ENCODE results near the gene IL11RA. TPM values are rescaled to one million over a fixed set of nuclear protein-coding genes. Genes with fewer than 3 reads are reported as not detected.
"Not testable (repeated sequence)": the region's sequence is repeated elsewhere in the genome, so short reads cannot be mapped to it uniquely, and the experiment has no call there.

IL11RA gene
- total and polyA plus RNA-seq, 5 donors from 2014 or later: 7.3 to 228 (median 10.9) TPM

GRCh38 chr9:34633851-34634550, 18.0 kb upstream of the IL11RA start:
- peaks cover 9 to 54% (median 22%) of the 10 kb centered on the region in 4 donors for H3K4me1 Mint-ChIP-seq
- peaks cover 0 to 2% (median 0%) of the 10 kb centered on the region in 7 donors for H3K9me3 Mint-ChIP-seq
- peak overlapping the region in 1 of 3 donors; percentile 57 for H3K27ac Mint-ChIP-seq

GRCh38 chr9:34634551-34635248, 17.3 kb upstream of the IL11RA start:
- Mint-ChIP-seq H3K36me3 (peaks cover 4% of the 10 kb centered on the region), H3K4me3 (peak overlapping the region in 3 of 4 donors; percentile 18 to 73 (median 53)), H3K27me3 (peaks cover 6% of the 10 kb centered on the region), H3K4me1 (peaks cover 9 to 49% (median 22%) of the 10 kb centered on the region in 4 donors), H3K9me3 (peaks cover 0 to 2% (median 0%) of the 10 kb centered on the region in 7 donors), H3K27ac (peak overlapping the region in 1 of 3 donors; percentile 20)
- peaks cover 6% of the 10 kb centered on the region for H3K27me3 ChIP-seq (ENCODE audit: control insufficient read depth, insufficient read depth, low read length)
- no peak for DNase-seq
- H3K9me3 ChIP-seq (ENCODE audit: control insufficient read depth in 2 of 2, low read length in 2 of 2): no peaks in the 10 kb centered on the region
- H3K4me3 ChIP-seq (ENCODE audit: low read depth, low read length): no peak overlapping the region
- H3K4me1 ChIP-seq (ENCODE audit: control insufficient read depth, insufficient read depth, low read length, poor library complexity, severe bottlenecking): peaks cover 30% of the 10 kb centered on the region
- no peak for ATAC-seq (ENCODE audit: low read depth in 2 of 2)
- no peaks in the 10 kb centered on the region for H3K36me3 ChIP-seq (ENCODE audit: control insufficient read depth, insufficient read depth, low read length)
- no peak overlapping the region for H3K27ac ChIP-seq (ENCODE audit: insufficient read depth, low read length, poor library complexity, severe bottlenecking)

More at GRCh38 chr9:34633851-34634550, 18.0 kb upstream of the IL11RA start:
- no peak overlapping the region for H3K4me3 ChIP-seq (ENCODE audit: low read depth, low read length)
- H3K4me1 ChIP-seq (ENCODE audit: control insufficient read depth, insufficient read depth, low read length, poor library complexity, severe bottlenecking): peaks cover 35% of the 10 kb centered on the region
- ATAC-seq (ENCODE audit: low read depth in 2 of 2): peak; percentile 24 to 32
- DNase-seq: peak; percentile 65 to 78 (median 71)
- H3K27ac ChIP-seq (ENCODE audit: insufficient read depth, low read length, poor library complexity, severe bottlenecking): no peak overlapping the region
- no peaks in the 10 kb centered on the region for H3K36me3 ChIP-seq (ENCODE audit: control insufficient read depth, insufficient read depth, low read length)
- H3K9me3 ChIP-seq (ENCODE audit: control insufficient read depth in 2 of 2, low read length in 2 of 2): no peaks in the 10 kb centered on the region
- peaks cover 11% of the 10 kb centered on the region for H3K27me3 ChIP-seq (ENCODE audit: control insufficient read depth, insufficient read depth, low read length)
- Mint-ChIP-seq H3K36me3 (peaks cover 4% of the 10 kb centered on the region), H3K4me3 (peak overlapping the region; percentile 16 to 73 (median 42)), H3K27me3 (peaks cover 13% of the 10 kb centered on the region)

GRCh38 chr9:34635556-34635955, 16.4 kb upstream of the IL11RA start:
- Histone ChIP-seq H3K27me3 (ENCODE audit: control insufficient read depth, insufficient read depth, low read length) (no peaks in the 10 kb centered on the region), H3K27ac (ENCODE audit: insufficient read depth, low read length, poor library complexity, severe bottlenecking) (no peak overlapping the region), H3K4me1 (ENCODE audit: control insufficient read depth, insufficient read depth, low read length, poor library complexity, severe bottlenecking) (peaks cover 30% of the 10 kb centered on the region), H3K9me3 (ENCODE audit: control insufficient read depth in 2 of 2, low read length in 2 of 2) (no peaks in the 10 kb centered on the region), H3K36me3 (ENCODE audit: control insufficient read depth, insufficient read depth, low read length) (no peaks in the 10 kb centered on the region), H3K4me3 (ENCODE audit: low read depth, low read length) (no peak overlapping the region)
- no peaks in the 10 kb centered on the region for H3K27me3 Mint-ChIP-seq
- no peak for ATAC-seq (ENCODE audit: low read depth in 2 of 2)
- peak overlapping the region in 3 of 4 donors; percentile 57 to 85 (median 70) for H3K4me3 Mint-ChIP-seq
- H3K4me1 Mint-ChIP-seq: peaks cover 9 to 49% (median 22%) of the 10 kb centered on the region in 4 donors
- peaks cover 4% of the 10 kb centered on the region for H3K36me3 Mint-ChIP-seq
- no peak for DNase-seq
- H3K27ac Mint-ChIP-seq: peak overlapping the region in 1 of 3 donors; percentile 71
- peaks cover 0 to under 1% (median 0%) of the 10 kb centered on the region in 7 donors for H3K9me3 Mint-ChIP-seq

GRCh38 chr9:34636791-34637355, 15.1 kb upstream of the IL11RA start:
- peaks cover 30% of the 10 kb centered on the region for H3K4me1 ChIP-seq (ENCODE audit: control insufficient read depth, insufficient read depth, low read length, poor library complexity, severe bottlenecking)
- peak in 1 of 2 donors; percentile 3 for ATAC-seq (ENCODE audit: low read depth in 2 of 2)
- peak overlapping the region; percentile 76 to 92 (median 86) for H3K27ac Mint-ChIP-seq
- peak overlapping the region; percentile 74 for H3K27ac ChIP-seq (ENCODE audit: insufficient read depth, low read length, poor library complexity, severe bottlenecking)
- H3K4me3 ChIP-seq (ENCODE audit: low read depth, low read length): peak overlapping the region; percentile 62
- peaks cover 4% of the 10 kb centered on the region for H3K36me3 Mint-ChIP-seq
- H3K9me3 ChIP-seq (ENCODE audit: control insufficient read depth in 2 of 2, low read length in 2 of 2): no peaks in the 10 kb centered on the region
- peaks cover 9 to 49% (median 22%) of the 10 kb centered on the region in 4 donors for H3K4me1 Mint-ChIP-seq
- no peaks in the 10 kb centered on the region for H3K27me3 ChIP-seq (ENCODE audit: control insufficient read depth, insufficient read depth, low read length)
- no peaks in the 10 kb centered on the region for H3K27me3 Mint-ChIP-seq
- H3K4me3 Mint-ChIP-seq: peak overlapping the region; percentile 91 to 98 (median 94)
- DNase-seq: peak in 1 of 3 donors; percentile 25
- H3K36me3 ChIP-seq (ENCODE audit: control insufficient read depth, insufficient read depth, low read length): no peaks in the 10 kb centered on the region
- H3K9me3 Mint-ChIP-seq: no peaks in the 10 kb centered on the region

- peak within 1 kb of the TSS; percentile 78 for H3K4me3 ChIP-seq (ENCODE audit: low read depth, low read length)
- no peaks in the 10 kb centered on the region for H3K9me3 ChIP-seq (ENCODE audit: control insufficient read depth in 2 of 2, low read length in 2 of 2)
- peaks cover 30% of the 10 kb centered on the region for H3K4me1 ChIP-seq (ENCODE audit: control insufficient read depth, insufficient read depth, low read length, poor library complexity, severe bottlenecking)
- H3K27me3 ChIP-seq (ENCODE audit: control insufficient read depth, insufficient read depth, low read length): no peaks in the 10 kb centered on the region
- no peaks in the 10 kb centered on the region for H3K27me3 Mint-ChIP-seq
- peak within 1 kb of the TSS; percentile 93 to 99 (median 97) for H3K27ac Mint-ChIP-seq
- peak within 1 kb of the TSS; percentile 74 for H3K27ac ChIP-seq (ENCODE audit: insufficient read depth, low read length, poor library complexity, severe bottlenecking)
- H3K4me3 Mint-ChIP-seq: peak within 1 kb of the TSS; percentile 91 to 98 (median 94)
- peaks cover 9 to 48% (median 21%) of the 10 kb centered on the region in 4 donors for H3K4me1 Mint-ChIP-seq
- H3K9me3 Mint-ChIP-seq: no peaks in the 10 kb centered on the region
- DNase-seq: peak; percentile 90 to 96 (median 96)
- H3K36me3 Mint-ChIP-seq: peaks cover 4% of the 10 kb centered on the region
- no peaks in the 10 kb centered on the region for H3K36me3 ChIP-seq (ENCODE audit: control insufficient read depth, insufficient read depth, low read length)
- peak; percentile 92 to 94 for ATAC-seq (ENCODE audit: low read depth in 2 of 2)
These were observed 14.4 kb upstream of the IL11RA start, which contains the start of gene SIGMAR1 for GRCh38 chr9:34637356-34638137. Gene SIGMAR1 (minus strand): TSS chr9:34637787. CDS start chr9:34637697, 90 bp downstream.

- peak overlapping the region; percentile 74 for H3K27ac ChIP-seq (ENCODE audit: insufficient read depth, low read length, poor library complexity, severe bottlenecking)
- no peaks in the 10 kb centered on the region for H3K9me3 Mint-ChIP-seq
- DNase-seq: no peak
- peaks cover 4% of the 10 kb centered on the region for H3K36me3 Mint-ChIP-seq
- peaks cover 30% of the 10 kb centered on the region for H3K4me1 ChIP-seq (ENCODE audit: control insufficient read depth, insufficient read depth, low read length, poor library complexity, severe bottlenecking)
- peak overlapping the region; percentile 93 to 99 (median 97) for H3K27ac Mint-ChIP-seq
- H3K9me3 ChIP-seq (ENCODE audit: control insufficient read depth in 2 of 2, low read length in 2 of 2): no peaks in the 10 kb centered on the region
- no peaks in the 10 kb centered on the region for H3K36me3 ChIP-seq (ENCODE audit: control insufficient read depth, insufficient read depth, low read length)
- ATAC-seq (ENCODE audit: low read depth in 2 of 2): no peak
- H3K27me3 ChIP-seq (ENCODE audit: control insufficient read depth, insufficient read depth, low read length): no peaks in the 10 kb centered on the region
- H3K4me3 Mint-ChIP-seq: peak overlapping the region; percentile 91 to 98 (median 94)
- peak overlapping the region; percentile 78 for H3K4me3 ChIP-seq (ENCODE audit: low read depth, low read length)
- H3K4me1 Mint-ChIP-seq: peaks cover 9 to 46% (median 19%) of the 10 kb centered on the region in 4 donors
- no peaks in the 10 kb centered on the region for H3K27me3 Mint-ChIP-seq
These were observed 13.9 kb upstream of the IL11RA start for GRCh38 chr9:34638138-34638445.

- H3K36me3 Mint-ChIP-seq; H3K27ac ChIP-seq (ENCODE audit: insufficient read depth, low read length, poor library complexity, severe bottlenecking); H3K27ac Mint-ChIP-seq; H3K27me3 ChIP-seq (ENCODE audit: control insufficient read depth, insufficient read depth, low read length); H3K9me3 ChIP-seq (ENCODE audit: control insufficient read depth in 2 of 2, low read length in 2 of 2); H3K9me3 Mint-ChIP-seq; H3K27me3 Mint-ChIP-seq; ATAC-seq (ENCODE audit: low read depth in 2 of 2); H3K36me3 ChIP-seq (ENCODE audit: control insufficient read depth, insufficient read depth, low read length); H3K4me3 ChIP-seq (ENCODE audit: low read depth, low read length); DNase-seq: not testable (repeated sequence)
- peaks cover 30% of the 10 kb centered on the region for H3K4me1 ChIP-seq (ENCODE audit: control insufficient read depth, insufficient read depth, low read length, poor library complexity, severe bottlenecking)
- Mint-ChIP-seq H3K4me3 (peak overlapping the region in 1 of 4 donors; percentile 98), H3K4me1 (peaks cover 4 to 39% (median 16%) of the 10 kb centered on the region in 4 donors)
These were observed 12.7 kb upstream of the IL11RA start for GRCh38 chr9:34639322-34639721.
